ENCODE measurements around the gene PTPRT.

Gene PTPRT

GRCh38 chr20:42506397-42506796 is 683.3 kb downstream of the PTPRT start:
- no peak for DNase-seq

GRCh38 chr20:42502591-42502990 is 687.1 kb downstream of the PTPRT start:
- DNase-seq = no peak

GRCh38 chr20:42496595-42496994 is 693.1 kb downstream of the PTPRT start:
- DNase-seq = no peak

- no peak for DNase-seq
Measured at GRCh38 chr20:42494290-42494689, 695.4 kb downstream of the PTPRT start.

GRCh38 chr20:42493001-42493400 is 696.7 kb downstream of the PTPRT start:
- no peak for DNase-seq

- no peak for DNase-seq
Measured at GRCh38 chr20:42492290-42492689, 697.4 kb downstream of the PTPRT start.

DNA sequence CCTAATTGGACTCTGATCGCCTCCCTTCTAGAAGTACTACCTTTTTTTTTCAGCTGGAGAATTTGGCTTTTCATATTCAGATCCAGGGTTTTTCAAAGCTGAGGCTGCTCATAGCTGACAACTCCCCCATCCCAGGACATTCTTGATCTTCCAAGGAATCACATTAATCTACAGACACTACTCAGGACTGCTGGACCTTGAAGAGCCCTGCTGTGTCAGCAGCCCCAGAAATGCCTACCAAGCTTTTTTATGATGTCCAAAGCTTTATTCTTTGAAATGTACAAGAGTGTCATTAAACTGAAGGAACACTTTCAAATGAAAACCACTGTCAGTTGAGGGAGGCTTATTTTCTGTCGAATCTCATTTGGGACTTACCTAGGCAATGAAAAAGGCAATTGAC is 704.1 kb downstream of the PTPRT start:
- no peak for DNase-seq

GRCh38 chr20:42484790-42485375 is 704.8 kb downstream of the PTPRT start:
- DNase-seq = no peak

- DNase-seq = no peak
Measured at GRCh38 chr20:42484335-42484734, 705.4 kb downstream of the PTPRT start.

DNA sequence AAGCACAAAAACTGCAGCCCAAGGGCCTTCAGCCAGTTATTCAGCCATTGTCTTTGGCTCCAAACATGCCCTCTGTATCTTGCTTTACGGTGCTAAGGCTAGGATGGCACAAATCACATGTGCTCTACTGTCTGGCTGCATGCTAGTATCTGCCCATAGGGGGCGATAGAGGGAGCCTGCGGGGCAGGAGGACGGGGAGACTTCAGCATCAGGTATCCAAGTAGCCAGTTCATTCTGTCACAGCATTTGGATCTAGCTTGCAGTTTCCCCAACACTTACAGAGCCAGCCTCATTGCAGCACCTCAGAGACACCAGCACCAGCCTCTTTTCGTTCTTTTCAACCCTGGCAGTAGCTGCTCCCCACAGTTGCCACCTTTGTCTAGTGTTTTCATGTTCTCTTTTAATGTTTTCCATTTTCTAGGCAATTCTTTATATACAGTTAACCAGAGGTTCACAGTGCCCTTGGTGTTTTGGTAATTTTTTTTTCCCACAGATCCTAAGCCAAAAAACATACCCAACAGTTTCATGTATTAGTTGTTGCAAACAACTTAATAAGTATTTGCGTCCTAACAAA is 705.9 kb downstream of the PTPRT start:
- DNase-seq = no peak

- DNase-seq = no peak
Measured at GRCh38 chr20:42482808-42483207, 706.9 kb downstream of the PTPRT start.

DNA sequence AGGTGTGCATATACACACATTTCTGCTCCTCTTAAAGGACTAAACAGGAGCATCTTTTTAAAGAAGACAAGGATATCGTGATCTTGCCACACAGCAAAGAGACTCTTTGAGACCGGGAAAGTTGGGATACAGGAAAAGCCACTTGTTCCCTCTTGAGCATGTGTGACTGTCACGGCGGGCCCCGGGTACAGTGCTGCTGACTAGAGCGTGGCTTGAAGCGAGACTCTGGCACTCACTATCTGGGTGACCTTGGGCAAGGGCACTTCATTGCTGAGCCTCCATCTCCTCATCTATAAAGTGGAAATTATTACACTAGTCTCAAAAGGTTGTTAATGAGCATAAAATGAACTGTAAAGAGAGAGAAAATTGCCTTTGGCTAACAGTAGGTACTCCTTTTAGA is 713.9 kb downstream of the PTPRT start:
- no peak for DNase-seq

- DNase-seq = no peak
Measured at GRCh38 chr20:42474646-42475045, 715.1 kb downstream of the PTPRT start.

DNA sequence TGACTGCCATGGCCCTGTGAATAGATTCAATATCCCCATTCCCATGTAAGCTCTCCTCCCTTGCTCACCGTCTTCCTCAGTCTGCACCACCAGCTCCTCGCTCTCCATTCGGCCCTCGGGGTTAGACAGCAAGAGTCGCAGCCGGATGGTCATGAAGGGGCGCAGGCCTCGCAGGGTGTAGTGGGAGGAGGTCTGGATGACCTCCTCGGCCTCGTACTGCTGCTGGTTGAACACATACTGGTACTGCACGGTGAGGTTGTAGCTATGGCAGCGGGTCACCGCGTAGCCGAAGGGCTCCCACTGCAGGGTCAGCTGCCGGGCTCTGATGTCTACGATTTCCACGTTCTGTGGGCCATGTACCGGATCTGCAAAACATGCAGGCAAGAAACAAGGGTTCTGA is 717.5 kb downstream of the PTPRT start:
- no peak for DNase-seq

- no peak for DNase-seq
Measured at GRCh38 chr20:42461965-42462593, 727.6 kb downstream of the PTPRT start.

DNA sequence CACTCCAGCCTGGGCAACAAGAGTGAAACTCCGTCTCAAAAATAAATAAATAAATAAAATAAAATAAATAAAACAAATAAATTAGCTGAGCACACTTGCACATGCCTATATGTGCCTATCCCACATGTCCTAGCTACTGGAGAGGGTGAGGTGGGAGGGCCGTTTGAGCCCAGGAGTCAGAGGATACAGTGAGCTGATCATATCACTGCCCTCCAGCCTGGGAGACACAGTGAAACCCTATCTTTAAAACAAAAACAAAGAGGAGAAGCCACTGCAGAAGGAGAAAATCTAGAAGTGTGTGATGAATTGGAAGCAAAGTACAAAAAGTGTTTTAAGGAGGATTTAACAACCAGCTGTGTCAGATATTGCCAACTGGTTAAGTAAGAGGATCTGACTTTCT is 728.4 kb downstream of the PTPRT start:
- DNase-seq = no peak

DNA sequence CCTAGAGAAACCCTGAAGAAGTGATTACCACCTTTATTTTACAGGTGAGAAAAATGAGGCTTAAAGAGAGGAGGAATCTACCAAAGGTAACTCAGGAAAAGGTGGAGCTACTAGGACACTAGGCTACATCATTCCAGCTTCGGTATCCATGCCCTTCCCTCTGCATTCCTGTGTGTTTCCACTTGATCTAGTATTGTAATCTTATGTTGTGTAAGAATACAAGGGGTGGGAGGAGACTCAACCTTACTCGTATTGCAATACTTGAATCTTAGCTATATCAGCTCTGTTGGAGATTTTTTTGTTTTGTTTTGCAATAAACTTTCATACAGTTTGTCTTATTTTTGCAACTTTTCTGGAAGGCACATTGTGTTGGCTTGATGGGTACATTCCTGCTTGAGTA is 742.4 kb downstream of the PTPRT start:
- no peak for DNase-seq

DNA sequence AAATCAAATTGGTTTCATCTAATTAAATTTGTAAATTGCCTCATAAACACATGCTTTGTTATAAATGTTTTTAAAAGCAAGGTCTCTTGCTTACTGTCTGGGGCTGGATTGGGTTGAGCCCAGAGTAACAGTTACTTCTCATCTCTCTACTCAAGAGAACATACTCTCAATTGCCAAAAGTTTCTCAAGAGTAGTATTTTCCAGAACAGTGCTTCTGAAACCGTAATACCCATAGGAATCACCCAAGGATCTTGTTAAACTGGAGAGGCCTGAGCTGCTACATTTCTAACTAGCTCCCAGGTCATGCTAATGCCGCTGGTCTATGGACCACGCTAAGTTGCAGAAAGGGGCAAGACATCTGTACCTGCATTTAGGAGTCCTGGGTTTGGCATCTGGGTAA is 744.9 kb downstream of the PTPRT start:
- no peak for DNase-seq

DNA sequence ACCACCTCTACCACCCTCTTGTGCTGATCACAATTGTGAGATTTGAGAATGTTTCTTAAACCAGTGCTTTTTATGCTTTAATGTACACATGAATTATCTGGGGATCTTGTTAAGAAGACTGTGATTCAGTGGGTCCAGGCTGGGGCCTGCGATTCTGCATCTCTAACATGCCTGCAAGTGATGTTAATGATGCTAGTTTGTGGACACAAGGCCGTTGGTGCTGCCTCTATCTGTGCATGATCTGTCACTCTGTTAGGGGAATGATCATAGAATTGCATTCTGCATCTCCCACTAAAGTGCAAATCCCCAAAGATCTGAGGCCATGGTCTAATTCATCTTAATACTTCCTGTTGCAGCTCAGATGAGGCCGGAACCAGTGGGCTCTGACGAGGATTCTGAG is 746.5 kb downstream of the PTPRT start:
- no peak for DNase-seq

- no peak for DNase-seq
Measured at GRCh38 chr20:42442716-42443115, 747.0 kb downstream of the PTPRT start.

DNA sequence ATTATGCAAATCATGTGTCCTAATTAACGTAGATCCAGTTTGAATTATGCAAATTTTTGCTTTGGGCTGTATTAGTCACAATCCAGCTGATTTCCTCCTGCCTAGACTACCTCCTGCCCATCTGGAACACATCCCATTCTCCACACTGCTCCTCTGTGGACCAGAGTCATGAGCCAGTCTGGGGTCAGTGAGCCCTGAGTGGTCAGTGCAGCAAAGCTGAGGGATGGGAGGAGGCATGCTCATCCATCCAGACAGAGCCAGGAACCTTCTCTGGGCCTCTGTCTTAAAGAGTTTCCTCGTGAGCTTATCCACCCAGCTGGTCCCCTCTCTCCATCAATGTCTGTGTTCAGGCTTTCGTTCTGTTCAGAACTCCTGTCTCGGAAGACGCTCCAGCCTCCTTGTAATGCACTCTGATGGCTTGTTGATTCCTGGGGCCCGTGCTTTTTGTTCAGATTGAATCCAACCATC is 747.8 kb downstream of the PTPRT start:
- DNase-seq = no peak

DNA sequence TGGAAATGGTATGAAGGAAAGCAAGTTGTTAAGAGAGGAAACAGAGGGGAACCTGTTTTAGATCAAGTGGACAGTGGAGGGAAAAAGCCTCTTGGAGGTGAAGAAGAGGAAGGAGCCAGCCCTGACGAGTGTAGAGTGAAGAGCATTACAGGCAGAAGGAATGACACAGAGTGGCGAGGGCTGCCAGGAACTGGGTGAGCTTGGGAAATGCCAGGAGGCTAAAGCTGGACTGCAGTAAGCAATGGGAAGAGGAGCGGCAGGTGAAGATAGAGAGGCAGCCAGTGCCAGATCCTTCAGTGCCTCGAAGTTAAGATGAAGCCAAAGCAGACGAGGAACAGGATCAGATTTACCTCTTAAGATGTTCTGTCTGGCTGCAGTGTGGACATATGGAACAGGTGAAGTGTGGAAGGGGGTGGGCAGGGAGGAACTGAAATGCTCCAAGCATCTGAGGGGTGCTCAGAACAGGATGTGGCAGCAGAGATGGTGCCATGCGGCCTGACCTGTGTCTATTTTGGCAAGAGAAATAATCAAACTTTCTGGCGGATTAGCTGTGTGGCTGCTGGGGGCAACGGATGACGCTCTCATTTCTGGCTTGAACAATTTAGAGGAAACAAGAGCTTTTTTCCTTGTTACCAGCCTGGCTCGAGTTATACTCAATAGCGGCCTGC is 748.4 kb downstream of the PTPRT start:
- DNase-seq = no peak

DNA sequence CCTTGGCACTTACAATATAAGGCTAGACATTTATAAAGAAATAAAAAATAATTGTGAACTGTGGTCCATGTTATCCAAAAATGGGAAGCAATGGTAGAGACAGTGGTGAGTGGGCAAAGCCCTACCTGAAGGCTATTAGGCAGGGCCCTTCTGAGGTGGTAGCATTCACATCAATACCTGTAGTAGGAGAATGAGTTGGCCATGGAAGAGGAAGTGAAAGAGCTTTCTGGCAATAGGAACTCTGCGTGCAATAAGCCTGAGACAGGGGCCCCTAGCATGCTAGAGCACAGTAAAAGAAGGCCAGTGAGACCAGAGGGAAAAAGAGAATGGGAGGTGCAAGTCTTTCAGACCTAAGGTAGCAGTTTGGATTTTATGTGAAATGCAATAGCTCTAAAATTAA is 754.5 kb downstream of the PTPRT start:
- DNase-seq = no peak
